Lung (tissue), 11 donors: ENCODE measurements around the gene KRABD2.
A peak's percentile ranks its signal among the peaks of the same experiment; 100 is the strongest.

Experiments used
- ATAC-seq: fragments of 200-7000 bp; cut with Tn5 transposase; one replicate; pipeline ENCODE4 v1.9.1; 2020; ENCODE audit warnings: moderate number of reproducible peaks; ENCODE audit not compliant: insufficient read depth, low FRiP score
- DNase-seq, 3 donors: peaks; one replicate each; pipeline ENCODE4 v3.0.0-alpha.2; 2013 to 2017
- H3K27ac ChIP-seq, 2 donors: one replicate each; pipeline ENCODE4 v1.5.1; 2013; ENCODE audit warnings: mild to moderate bottlenecking in 2 of 2, moderate library complexity in 2 of 2, control low read depth in 1 of 2, inconsistent platforms in 1 of 2, low read depth in 1 of 2, low read length in 1 of 2
- H3K27me3 ChIP-seq, 3 donors: one replicate each; pipeline ENCODE4 v1.5.1; 2013; ENCODE audit warnings: low read length in 2 of 3; ENCODE audit not compliant: control insufficient read depth in 3 of 3, insufficient read depth in 3 of 3
- H3K36me3 ChIP-seq, 4 donors: one replicate each; pipeline ENCODE4 v1.5.1; 2013; ENCODE audit warnings: low read length in 4 of 4, mild to moderate bottlenecking in 1 of 4, moderate library complexity in 1 of 4; ENCODE audit not compliant: control insufficient read depth in 4 of 4, insufficient read depth in 4 of 4
- H3K4me1 ChIP-seq, 5 donors: one replicate each; pipeline ENCODE4 v1.5.1; 2013; ENCODE audit warnings: low read length in 5 of 5, mild to moderate bottlenecking in 2 of 5, moderate library complexity in 1 of 5; ENCODE audit not compliant: control insufficient read depth in 5 of 5, insufficient read depth in 5 of 5
- H3K4me3 ChIP-seq: one replicate; pipeline ENCODE4 v1.5.1; 2013; ENCODE audit warnings: mild to moderate bottlenecking, control low read depth, moderate library complexity
- H3K9ac ChIP-seq, 2 donors: one replicate each; pipeline ENCODE4 v1.5.1; 2013; ENCODE audit warnings: low read length in 2 of 2, control low read depth in 1 of 2; ENCODE audit not compliant: insufficient read depth in 1 of 2
- H3K9me3 ChIP-seq, 4 donors: one replicate each; pipeline ENCODE4 v1.5.1; 2013; ENCODE audit warnings: low read length in 3 of 4, mild to moderate bottlenecking in 1 of 4, moderate library complexity in 1 of 4; ENCODE audit not compliant: control insufficient read depth in 4 of 4, insufficient read depth in 3 of 4
- CTCF ChIP-seq: IDR thresholded peaks from 2 replicates; pipeline ENCODE4 v1.5.1; 2012; ENCODE audit warnings: mild to moderate bottlenecking; ENCODE audit errors: control extremely low read depth, extremely low read depth
- WGBS, 2 donors: extraction: QIAGEN DNeasy Blood & Tissue Kit; methylation state at CpG; one replicate each; pipeline ENCODE4 v1.1.7; 2013; 5-methylcytosine and 5-hydroxymethylcytosine counted together
- donor health status: control.
- donor health status: control.
- donor health status: Bipolar disorder and iron deficiency.
- donor health status: healthy.
- donor health status: DM: yes; HTN: yes; CAD: no.

Gene KRABD2

GRCh38 chr17:8376271-8377067 lies at the start of gene KRABD2:
KRABD2 (minus strand) TSS chr17:8376704.
- DNase-seq (peak; percentile 90 to 93 (median 93)), ATAC-seq (peak; percentile 98)
- H3K36me3 ChIP-seq: peaks cover 18 to 43% (median 26%) of the 10 kb centered on the region in 4 donors
- peaks cover 4 to 21% (median 12%) of the 10 kb centered on the region in 5 donors for H3K4me1 ChIP-seq
- H3K27me3 ChIP-seq: no peaks in the 10 kb centered on the region
- peak; percentile 31 for TF ChIP-seq CTCF
- 1 to 2% methylated on average over 41 of the region's 41 CpGs for WGBS, 2 donors
- no peaks in the 10 kb centered on the region for H3K9me3 ChIP-seq
- H3K27ac ChIP-seq: peak within 1 kb of the TSS; percentile 89 to 90
- peak within 1 kb of the TSS; percentile 71 to 80 for H3K9ac ChIP-seq
- H3K4me3 ChIP-seq: peak within 1 kb of the TSS; percentile 66

GRCh38 chr17:8421571-8421970 lies 45.1 kb upstream of the KRABD2 start:
- 48 to 67% methylated on average over 3 of the region's 3 CpGs for WGBS, 2 donors
- no peak for TF ChIP-seq CTCF

GRCh38 chr17:8420041-8420934 lies 43.8 kb upstream of the KRABD2 start:
- 12 to 22% methylated on average over 5 of the region's 5 CpGs for WGBS, 2 donors
- no peaks in the 10 kb centered on the region for H3K9me3 ChIP-seq
- H3K9ac ChIP-seq: no peak overlapping the region
- DNase-seq (peak; percentile 81 to 94 (median 92)), ATAC-seq (peak; percentile 83)
- peaks cover 0 to 12% (median 0%) of the 10 kb centered on the region in 3 donors for H3K27me3 ChIP-seq
- H3K36me3 ChIP-seq: no peaks in the 10 kb centered on the region
- TF ChIP-seq CTCF: no peak
- H3K4me3 ChIP-seq: no peak overlapping the region
- H3K4me1 ChIP-seq: peaks cover 0 to 13% (median 7%) of the 10 kb centered on the region in 5 donors
- H3K27ac ChIP-seq: peak overlapping the region; percentile 16 to 85

More at GRCh38 chr17:8421571-8421970, 45.1 kb upstream of the KRABD2 start:
- H3K36me3 ChIP-seq: no peaks in the 10 kb centered on the region
- no peaks in the 10 kb centered on the region for H3K9me3 ChIP-seq
- ATAC-seq (no peak), DNase-seq (no peak)
- no peak overlapping the region for H3K9ac ChIP-seq
- H3K4me1 ChIP-seq: peaks cover 0 to 13% (median 7%) of the 10 kb centered on the region in 5 donors
- H3K27me3 ChIP-seq: peaks cover 0 to 8% (median 0%) of the 10 kb centered on the region in 3 donors
- no peak overlapping the region for H3K4me3 ChIP-seq
- H3K27ac ChIP-seq: no peak overlapping the region
